Mesenchymal stem cell (in vitro differentiated cells and primary cell): ENCODE measurements around the gene OPCML.

Source experiments
- DNase-seq: peaks from one replicate; pipeline ENCODE4 v3.0.0-alpha.2; 2013
- H2AFZ ChIP-seq: one replicate; pipeline ENCODE4 v1.6.1; 2013; ENCODE audit warnings: low read depth, mild to moderate bottlenecking, control low read depth, inconsistent platforms, low read length, moderate library complexity
- H2AK5ac ChIP-seq: 2 replicates; pipeline ENCODE4 v1.6.1; 2013; ENCODE audit warnings: low read length, moderate library complexity, mild to moderate bottlenecking, inconsistent platforms; ENCODE audit not compliant: severe bottlenecking
- H2BK120ac ChIP-seq: one replicate; pipeline ENCODE4 v1.6.1; 2013; ENCODE audit warnings: low read depth, mild to moderate bottlenecking, inconsistent platforms, low read length, moderate library complexity
- H2BK12ac ChIP-seq, 2 experiments: one replicate each; pipeline ENCODE4 v1.6.1; 2013; ENCODE audit warnings: inconsistent platforms in 2 of 2, low read length in 2 of 2, mild to moderate bottlenecking in 2 of 2, moderate library complexity in 2 of 2, control low read depth in 1 of 2
- H2BK15ac ChIP-seq: one replicate; pipeline ENCODE4 v1.6.1; 2013; ENCODE audit warnings: mild to moderate bottlenecking, low read depth, inconsistent platforms; ENCODE audit not compliant: poor library complexity, severe bottlenecking
- H2BK5ac ChIP-seq: 2 replicates; pipeline ENCODE4 v1.6.1; 2013; ENCODE audit warnings: low read depth, mild to moderate bottlenecking, low read length, control low read depth, inconsistent platforms; ENCODE audit not compliant: poor library complexity, severe bottlenecking
- H3K14ac ChIP-seq, 2 experiments: one replicate each; pipeline ENCODE4 v1.6.1; 2013; ENCODE audit warnings: inconsistent platforms in 2 of 2, low read length in 2 of 2, control low read depth in 1 of 2, mild to moderate bottlenecking in 1 of 2, moderate library complexity in 1 of 2
- H3K18ac ChIP-seq, 2 experiments: one replicate each; pipeline ENCODE4 v1.6.1; 2013; ENCODE audit warnings: inconsistent platforms in 2 of 2, low read length in 2 of 2, control low read depth in 1 of 2, low read depth in 1 of 2, mild to moderate bottlenecking in 1 of 2
- H3K23ac ChIP-seq, 2 experiments: one replicate each; pipeline ENCODE4 v1.6.1; 2013; ENCODE audit warnings: inconsistent platforms in 2 of 2, low read length in 2 of 2, mild to moderate bottlenecking in 2 of 2, moderate library complexity in 2 of 2, control low read depth in 1 of 2
- H3K27ac ChIP-seq: 2 replicates; pipeline ENCODE4 v1.5.1; 2013; ENCODE audit warnings: mild to moderate bottlenecking, moderate library complexity, low read length, control low read depth, inconsistent platforms; ENCODE audit not compliant: poor library complexity, severe bottlenecking
- H3K27me3 ChIP-seq, 2 experiments: 2 replicates each; pipeline versions ENCODE4 v1.6.1 to v1.7.0; 2013; ENCODE audit warnings: low read length in 2 of 2, mild to moderate bottlenecking in 2 of 2, moderate library complexity in 2 of 2, control low read depth in 1 of 2, inconsistent platforms in 1 of 2; ENCODE audit not compliant: control insufficient read depth in 1 of 2, insufficient read depth in 1 of 2
- H3K36me3 ChIP-seq, 2 experiments: 2 replicates each; pipeline versions ENCODE4 v1.6.1 to v1.7.0; 2013; ENCODE audit warnings: low read length in 2 of 2, control low read depth in 1 of 2, inconsistent platforms in 1 of 2, low read depth in 1 of 2, mild to moderate bottlenecking in 1 of 2; ENCODE audit not compliant: insufficient read depth in 2 of 2, control insufficient read depth in 1 of 2
- H3K4ac ChIP-seq, 2 experiments: one replicate each; pipeline ENCODE4 v1.6.1; 2013; ENCODE audit warnings: inconsistent platforms in 2 of 2, low read length in 2 of 2, mild to moderate bottlenecking in 2 of 2, moderate library complexity in 2 of 2, control low read depth in 1 of 2, low read depth in 1 of 2
- H3K4me1 ChIP-seq: 2 replicates; pipeline ENCODE4 v1.6.1; 2013; ENCODE audit warnings: low read depth, low read length, control low read depth; ENCODE audit not compliant: control insufficient read depth, insufficient read depth
- H3K4me2 ChIP-seq: 2 replicates; pipeline ENCODE4 v1.6.1; 2013; ENCODE audit warnings: low read length, mild to moderate bottlenecking, inconsistent platforms; ENCODE audit not compliant: poor library complexity, severe bottlenecking
- H3K4me3 ChIP-seq, 2 experiments: 2 replicates each; pipeline versions ENCODE4 v1.5.1 to v1.7.0; 2013; ENCODE audit warnings: low read length in 2 of 2, mild to moderate bottlenecking in 2 of 2, control low read depth in 1 of 2, low read depth in 1 of 2; ENCODE audit not compliant: insufficient read depth in 1 of 2
- H3K79me1 ChIP-seq: replicated peaks from 2 replicates; pipeline ENCODE4 v1.6.1; 2013; ENCODE audit warnings: mild to moderate bottlenecking, control low read depth, low read length, inconsistent platforms; ENCODE audit not compliant: poor library complexity, severe bottlenecking
- H3K9ac ChIP-seq: 2 replicates; pipeline ENCODE4 v1.7.0; 2013; ENCODE audit warnings: mild to moderate bottlenecking, low read length, moderate library complexity
- H3K9me3 ChIP-seq: 2 replicates; pipeline ENCODE4 v1.7.0; 2013; ENCODE audit warnings: mild to moderate bottlenecking, low read length; ENCODE audit not compliant: control insufficient read depth
- H4K8ac ChIP-seq: one replicate; pipeline ENCODE4 v1.6.1; 2013; ENCODE audit warnings: inconsistent platforms, mild to moderate bottlenecking, low read length, moderate library complexity
- H4K91ac ChIP-seq: one replicate; pipeline ENCODE4 v1.6.1; 2013; ENCODE audit warnings: mild to moderate bottlenecking, low read length, inconsistent platforms
- WGBS: methylation state at CpG from one replicate; pipeline ENCODE4 v1.1.7; 2013; ENCODE audit warnings: mixed read lengths; 5-methylcytosine and 5-hydroxymethylcytosine counted together

OPCML gene

GRCh38 chr11:132770829-132771530 lies 761.3 kb downstream of the OPCML start:
- Histone ChIP-seq H3K18ac (no peak overlapping the region), H3K9ac (no peak overlapping the region), H3K79me1 (no peaks in the 10 kb centered on the region), H3K27ac (no peak overlapping the region), H3K27me3 (no peaks in the 10 kb centered on the region), H3K14ac (no peak overlapping the region), H3K36me3 (no peaks in the 10 kb centered on the region), H2AK5ac (no peak overlapping the region), H3K4me1 (no peaks in the 10 kb centered on the region), H3K4me2 (no peak overlapping the region), H2BK15ac (no peak overlapping the region), H4K8ac (no peak overlapping the region), H3K4ac (no peak overlapping the region), H2AFZ (no peak overlapping the region), H2BK12ac (no peak overlapping the region), H2BK120ac (no peak overlapping the region), H3K9me3 (no peaks in the 10 kb centered on the region), H3K23ac (no peak overlapping the region), H2BK5ac (no peak overlapping the region), H3K4me3 (no peak overlapping the region), H4K91ac (no peak overlapping the region)
- 75% methylated on average over 7 of the region's 7 CpGs for WGBS
- DNase-seq: no peak

GRCh38 chr11:132763503-132763902 lies 768.8 kb downstream of the OPCML start:
- no peaks in the 10 kb centered on the region for H3K4me1 ChIP-seq
- H3K9ac ChIP-seq: no peak overlapping the region
- no peaks in the 10 kb centered on the region for H3K79me1 ChIP-seq
- H4K91ac ChIP-seq: no peak overlapping the region
- H2BK5ac ChIP-seq: no peak overlapping the region
- H2AK5ac ChIP-seq: no peak overlapping the region
- no peak overlapping the region for H2AFZ ChIP-seq
- DNase-seq: no peak
- no peak overlapping the region for H3K4ac ChIP-seq
- no peak overlapping the region for H3K4me2 ChIP-seq
- H3K27ac ChIP-seq: no peak overlapping the region
- no peaks in the 10 kb centered on the region for H3K9me3 ChIP-seq
- H3K14ac ChIP-seq: no peak overlapping the region
- no peaks in the 10 kb centered on the region for H3K36me3 ChIP-seq
- H2BK15ac ChIP-seq: no peak overlapping the region
- H3K27me3 ChIP-seq: no peaks in the 10 kb centered on the region
- H2BK12ac ChIP-seq: no peak overlapping the region
- WGBS: 93% methylated on average over 5 of the region's 5 CpGs
- no peak overlapping the region for H3K23ac ChIP-seq
- H3K4me3 ChIP-seq: no peak overlapping the region
- H3K18ac ChIP-seq: no peak overlapping the region
- H2BK120ac ChIP-seq: no peak overlapping the region
- H4K8ac ChIP-seq: no peak overlapping the region

- Histone ChIP-seq H3K27me3 (no peaks in the 10 kb centered on the region), H3K4ac (no peak overlapping the region), H3K79me1 (no peaks in the 10 kb centered on the region), H4K91ac (no peak overlapping the region), H3K9me3 (no peaks in the 10 kb centered on the region), H3K27ac (no peak overlapping the region), H2AFZ (no peak overlapping the region), H2BK15ac (no peak overlapping the region), H3K4me1 (no peaks in the 10 kb centered on the region), H3K18ac (no peak overlapping the region), H3K23ac (no peak overlapping the region), H3K14ac (no peak overlapping the region), H2BK120ac (no peak overlapping the region), H3K4me2 (no peak overlapping the region), H2BK12ac (no peak overlapping the region), H2BK5ac (no peak overlapping the region), H3K4me3 (no peak overlapping the region), H2AK5ac (no peak overlapping the region), H3K9ac (no peak overlapping the region), H3K36me3 (no peaks in the 10 kb centered on the region), H4K8ac (no peak overlapping the region)
- no peak for DNase-seq
- WGBS: 97% methylated on average over 4 of the region's 5 CpGs
Observed at GRCh38 chr11:132755934-132756333, 776.4 kb downstream of the OPCML start.

DNA sequence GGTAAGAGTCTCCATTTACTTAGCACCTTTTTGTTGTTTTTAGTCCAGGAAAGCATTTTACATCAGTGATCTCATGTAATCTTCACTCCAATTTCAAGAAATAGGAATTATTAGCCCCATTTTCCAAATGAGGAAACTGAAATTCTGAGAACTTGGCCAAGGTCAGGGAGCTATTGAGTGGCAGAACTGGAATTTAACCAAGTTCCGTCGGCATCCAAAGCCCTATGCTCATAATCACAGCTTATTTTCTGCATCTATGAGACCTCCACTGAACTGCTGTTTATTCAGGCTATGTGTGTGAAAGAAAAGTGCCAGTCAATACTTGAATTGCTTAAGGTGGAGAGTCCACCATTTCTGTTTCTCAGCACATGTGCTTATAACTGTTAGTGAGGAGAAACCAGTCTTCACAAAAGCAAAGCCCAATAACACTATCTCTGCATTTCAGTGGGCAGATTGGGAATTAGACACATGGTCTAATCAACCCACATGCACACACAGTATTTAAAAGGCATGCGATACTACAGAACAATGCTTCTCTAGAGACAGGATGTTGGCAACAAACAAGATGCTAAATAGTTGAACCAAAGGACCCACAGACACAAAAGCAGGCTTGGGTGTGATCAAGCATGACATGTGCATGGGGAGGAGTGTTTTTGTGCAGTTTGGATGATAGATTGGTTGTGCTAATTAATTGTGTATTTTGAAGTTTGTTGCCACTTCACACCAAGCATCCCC lies 780.6 kb downstream of the OPCML start:
- no peak overlapping the region for H3K14ac ChIP-seq

More for the DNA sequence above, 780.6 kb downstream of the OPCML start:
- H3K27me3 ChIP-seq: no peaks in the 10 kb centered on the region
- no peak overlapping the region for H2BK5ac ChIP-seq
- H3K4ac ChIP-seq: no peak overlapping the region
- no peak overlapping the region for H3K23ac ChIP-seq
- no peak overlapping the region for H3K4me2 ChIP-seq
- no peak overlapping the region for H2AK5ac ChIP-seq
- H3K36me3 ChIP-seq: no peaks in the 10 kb centered on the region
- H3K4me3 ChIP-seq: no peak overlapping the region
- H3K9ac ChIP-seq: no peak overlapping the region
- H3K9me3 ChIP-seq: no peaks in the 10 kb centered on the region
- H3K79me1 ChIP-seq: no peaks in the 10 kb centered on the region
- H3K18ac ChIP-seq: no peak overlapping the region
- H2BK120ac ChIP-seq: no peak overlapping the region
- H4K8ac ChIP-seq: no peak overlapping the region
- H2AFZ ChIP-seq: no peak overlapping the region
- no peaks in the 10 kb centered on the region for H3K4me1 ChIP-seq
- no peak overlapping the region for H2BK12ac ChIP-seq
- H2BK15ac ChIP-seq: no peak overlapping the region
- no peak overlapping the region for H3K27ac ChIP-seq
- DNase-seq: no peak
- 100% methylated on average over 3 of the region's 3 CpGs for WGBS
- H4K91ac ChIP-seq: no peak overlapping the region
